ENCODE data around the gene TPO.
"Not testable (repeated sequence)": the region's sequence is repeated elsewhere in the genome, so short reads cannot be mapped to it uniquely, and the experiment has no call there.

Gene TPO

GRCh38 chr2:1413156-1413710 lies at the start of gene TPO:
Gene TPO (plus strand): TSS chr2:1413463. CDS start chr2:1414409, 946 bp downstream.
- DNase-seq: no peak

- DNase-seq: peak; percentile 16 to 55
Measured at GRCh38 chr2:1366546-1367134, 46.6 kb upstream of the TPO start.

- DNase-seq: no peak
Measured at GRCh38 chr2:1367601-1368000, 45.7 kb upstream of the TPO start.

- DNase-seq: no peak
Measured at GRCh38 chr2:1369905-1370304, 43.4 kb upstream of the TPO start.

GRCh38 chr2:1370461-1370860 lies 42.8 kb upstream of the TPO start:
- DNase-seq: no peak

- no peak for DNase-seq
Measured at GRCh38 chr2:1371082-1371481, 42.2 kb upstream of the TPO start.

- no peak for DNase-seq
Measured at GRCh38 chr2:1373830-1374229, 39.4 kb upstream of the TPO start.

GRCh38 chr2:1374287-1374686 lies 39.0 kb upstream of the TPO start:
- no peak for DNase-seq

GRCh38 chr2:1375794-1376193 lies 37.5 kb upstream of the TPO start:
- no peak for DNase-seq

GRCh38 chr2:1377473-1377872 lies 35.8 kb upstream of the TPO start:
- no peak for DNase-seq

GRCh38 chr2:1378456-1379150 lies 34.7 kb upstream of the TPO start:
- DNase-seq: no peak

- no peak for DNase-seq
Measured at GRCh38 chr2:1381644-1382043, 31.6 kb upstream of the TPO start.

GRCh38 chr2:1387954-1388725 lies 25.1 kb upstream of the TPO start:
- DNase-seq: not testable (repeated sequence)

- DNase-seq: not testable (repeated sequence)
Measured at GRCh38 chr2:1390118-1390517, 23.1 kb upstream of the TPO start.

- DNase-seq: no peak
Measured at GRCh38 chr2:1393321-1393720, 19.9 kb upstream of the TPO start.

GRCh38 chr2:1394709-1395408 lies 18.4 kb upstream of the TPO start:
- no peak for DNase-seq

- DNase-seq: no peak
Measured at GRCh38 chr2:1397350-1397749, 15.9 kb upstream of the TPO start.

- DNase-seq: no peak
Measured at GRCh38 chr2:1398191-1398590, 15.1 kb upstream of the TPO start.

- no peak for DNase-seq
Measured at GRCh38 chr2:1400943-1401735, 12.1 kb upstream of the TPO start.

- DNase-seq: no peak
Measured at GRCh38 chr2:1402064-1402463, 11.2 kb upstream of the TPO start.

GRCh38 chr2:1403565-1403964 lies 9.7 kb upstream of the TPO start:
- no peak for DNase-seq

- no peak for DNase-seq
Measured at GRCh38 chr2:1405124-1405523, 8.1 kb upstream of the TPO start.

Data from inflammatory macrophage treated with lipopolysaccharide for 1 hour (primary cell).